Neutrophil (primary cell): Measurements from ENCODE around the gene FANCE.

Experiments used
- H3K27ac ChIP-seq: fragments of 200-600 bp; sonication (generic); 2 replicates; pipeline ENCODE4 v1.5.1; 2016; ENCODE audit warnings: mild to moderate bottlenecking, moderate library complexity
- H3K27me3 ChIP-seq: fragments of 200-600 bp; sonication (generic); 2 replicates; pipeline ENCODE4 v1.6.0; 2016; ENCODE audit warnings: mild to moderate bottlenecking
- H3K36me3 ChIP-seq: fragments of 200-600 bp; sonication (generic); 2 replicates; pipeline ENCODE4 v1.5.1; 2017
- H3K4me1 ChIP-seq, 2 experiments: fragments of 200-600 bp in 1 of 2; sonication (generic) in 1 of 2; 1 replicate in 1 of 2; 2 replicates in 1 of 2; pipeline versions ENCODE4 v1.5.1 to v1.6.1; 2013 to 2016; ENCODE audit warnings: low read depth in 1 of 2, low read length in 1 of 2, mild to moderate bottlenecking in 1 of 2, moderate library complexity in 1 of 2; ENCODE audit not compliant: control insufficient read depth in 1 of 2, insufficient read depth in 1 of 2
- H3K4me3 ChIP-seq, 2 experiments: fragments of 200-600 bp in 1 of 2; sonication (generic) in 1 of 2; 1 replicate in 1 of 2; 2 replicates in 1 of 2; pipeline ENCODE4 v1.5.1; 2013 to 2016; ENCODE audit warnings: low read depth in 1 of 2, low read length in 1 of 2, mild to moderate bottlenecking in 1 of 2, moderate library complexity in 1 of 2
- H3K9me3 ChIP-seq: fragments of 200-600 bp; sonication (generic); 2 replicates; pipeline ENCODE4 v1.5.1; 2016
- TF ChIP-seq, protein P1 (sequence below): fragments of 200-600 bp; sonication (generic); IDR thresholded peaks from 2 replicates; pipeline ENCODE4 v1.5.1; 2016; ENCODE audit warnings: antibody characterized with exemption

FANCE gene

DNA sequence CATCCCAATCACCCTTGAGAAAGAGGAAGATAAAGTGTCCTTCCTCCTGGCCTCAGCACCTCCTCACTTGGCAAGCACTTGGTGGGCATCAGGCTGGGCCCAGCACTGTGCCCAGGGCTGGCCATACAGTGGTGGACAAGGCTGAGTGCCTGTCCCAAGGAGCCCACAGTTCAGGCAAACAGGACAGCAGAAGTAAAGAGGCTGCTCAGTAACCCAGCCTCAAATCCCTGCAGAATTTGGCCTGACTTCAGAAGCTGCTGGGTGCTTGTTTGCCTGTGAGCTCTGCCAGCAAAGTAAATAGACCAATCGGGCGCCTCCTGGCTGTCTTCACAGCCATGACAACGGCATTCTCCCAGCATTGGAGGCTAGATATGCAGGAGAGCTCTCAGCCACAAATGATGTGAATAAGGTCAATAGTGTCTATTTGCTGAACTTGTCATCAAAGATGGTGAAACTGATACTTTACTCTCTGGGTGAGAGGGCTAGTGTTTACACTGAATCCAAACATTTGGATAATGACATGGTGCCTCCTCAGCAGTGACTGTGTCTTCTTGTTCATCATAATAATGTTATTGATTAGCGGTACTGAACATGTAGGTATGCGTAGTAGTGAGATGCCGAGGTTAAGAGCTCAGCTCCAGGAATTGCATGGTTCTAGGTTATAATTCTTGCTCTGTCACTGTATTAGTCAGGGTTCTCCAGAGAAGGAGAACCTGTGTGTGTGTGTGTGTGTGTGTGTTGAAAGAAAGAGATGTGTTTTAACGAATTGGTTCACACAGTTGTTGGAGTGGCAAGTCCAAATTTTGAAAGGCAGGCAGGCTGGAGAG, 36.9 kb upstream of the FANCE start:
- Histone ChIP-seq H3K27ac (no peak overlapping the region), H3K4me1 (peaks cover 9 to 11% of the 10 kb centered on the region in 2 experiments), H3K27me3 (no peaks in the 10 kb centered on the region), H3K9me3 (no peaks in the 10 kb centered on the region), H3K4me3 (no peak overlapping the region), H3K36me3 (peaks cover 15% of the 10 kb centered on the region)
- TF ChIP-seq, protein P1, sequence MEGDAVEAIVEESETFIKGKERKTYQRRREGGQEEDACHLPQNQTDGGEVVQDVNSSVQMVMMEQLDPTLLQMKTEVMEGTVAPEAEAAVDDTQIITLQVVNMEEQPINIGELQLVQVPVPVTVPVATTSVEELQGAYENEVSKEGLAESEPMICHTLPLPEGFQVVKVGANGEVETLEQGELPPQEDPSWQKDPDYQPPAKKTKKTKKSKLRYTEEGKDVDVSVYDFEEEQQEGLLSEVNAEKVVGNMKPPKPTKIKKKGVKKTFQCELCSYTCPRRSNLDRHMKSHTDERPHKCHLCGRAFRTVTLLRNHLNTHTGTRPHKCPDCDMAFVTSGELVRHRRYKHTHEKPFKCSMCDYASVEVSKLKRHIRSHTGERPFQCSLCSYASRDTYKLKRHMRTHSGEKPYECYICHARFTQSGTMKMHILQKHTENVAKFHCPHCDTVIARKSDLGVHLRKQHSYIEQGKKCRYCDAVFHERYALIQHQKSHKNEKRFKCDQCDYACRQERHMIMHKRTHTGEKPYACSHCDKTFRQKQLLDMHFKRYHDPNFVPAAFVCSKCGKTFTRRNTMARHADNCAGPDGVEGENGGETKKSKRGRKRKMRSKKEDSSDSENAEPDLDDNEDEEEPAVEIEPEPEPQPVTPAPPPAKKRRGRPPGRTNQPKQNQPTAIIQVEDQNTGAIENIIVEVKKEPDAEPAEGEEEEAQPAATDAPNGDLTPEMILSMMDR = no peak

DNA sequence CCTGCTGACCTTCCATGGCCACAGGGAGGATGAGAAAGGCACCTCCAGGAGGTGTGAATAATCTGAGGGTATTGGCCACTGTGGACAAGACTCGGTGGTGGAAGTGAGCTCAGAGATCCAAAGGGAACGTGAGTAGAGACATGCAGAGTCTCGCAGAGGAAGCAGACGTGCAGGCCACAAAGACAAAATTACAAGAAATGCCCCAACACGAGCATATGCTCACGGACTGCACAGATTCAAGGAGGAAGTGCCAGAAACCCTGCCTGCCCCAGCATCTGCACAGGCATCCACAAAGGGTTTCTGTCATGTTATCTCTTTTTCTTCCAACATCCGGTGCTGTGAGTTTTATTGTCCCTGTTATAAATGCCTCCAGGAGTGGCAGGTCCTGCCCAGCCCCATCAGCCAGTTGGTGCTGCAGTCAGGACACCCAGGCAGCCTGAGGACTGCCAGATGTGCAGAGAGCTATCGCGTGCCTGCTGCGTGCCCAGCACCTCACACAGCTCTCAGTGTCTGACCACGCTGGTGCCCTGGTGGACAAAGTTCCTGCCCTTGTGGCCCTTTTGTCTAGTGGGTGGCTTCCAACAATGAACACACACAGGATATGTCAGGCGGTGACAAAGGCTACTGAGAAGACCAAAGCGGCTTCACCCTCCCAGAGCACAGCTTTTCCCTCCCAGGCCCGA, 34.0 kb upstream of the FANCE start:
- Histone ChIP-seq H3K36me3 (peaks cover 15% of the 10 kb centered on the region), H3K4me1 (peaks cover 0 to 4% of the 10 kb centered on the region in 2 experiments), H3K9me3 (no peaks in the 10 kb centered on the region), H3K4me3 (no peak overlapping the region), H3K27ac (no peak overlapping the region), H3K27me3 (no peaks in the 10 kb centered on the region)
- TF ChIP-seq, protein P1 = no peak

DNA sequence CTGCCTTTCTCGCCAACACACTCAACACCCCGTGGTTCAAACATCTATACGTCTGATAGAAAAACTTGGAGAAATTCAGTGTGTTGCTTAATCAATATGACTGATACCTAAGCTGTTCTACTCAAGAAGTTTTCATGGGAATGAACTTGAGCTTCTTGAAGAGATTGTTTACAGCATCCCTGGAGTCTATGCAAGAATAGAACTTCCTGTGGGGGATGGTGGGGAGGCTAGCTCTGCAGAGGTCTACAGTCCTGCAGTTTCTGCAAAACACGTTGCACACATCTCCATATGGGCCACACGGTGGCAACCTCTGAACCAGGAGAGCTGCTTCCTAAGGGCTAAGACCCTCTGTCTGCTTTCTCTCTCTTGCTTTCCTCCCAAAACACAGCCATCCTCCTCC, 32.7 kb upstream of the FANCE start:
- Histone ChIP-seq H3K27ac (no peak overlapping the region), H3K27me3 (no peaks in the 10 kb centered on the region), H3K4me3 (no peak overlapping the region), H3K4me1 (peaks cover 0 to 4% of the 10 kb centered on the region in 2 experiments), H3K36me3 (peaks cover 23% of the 10 kb centered on the region), H3K9me3 (no peaks in the 10 kb centered on the region)
- TF ChIP-seq, protein P1 = no peak

DNA sequence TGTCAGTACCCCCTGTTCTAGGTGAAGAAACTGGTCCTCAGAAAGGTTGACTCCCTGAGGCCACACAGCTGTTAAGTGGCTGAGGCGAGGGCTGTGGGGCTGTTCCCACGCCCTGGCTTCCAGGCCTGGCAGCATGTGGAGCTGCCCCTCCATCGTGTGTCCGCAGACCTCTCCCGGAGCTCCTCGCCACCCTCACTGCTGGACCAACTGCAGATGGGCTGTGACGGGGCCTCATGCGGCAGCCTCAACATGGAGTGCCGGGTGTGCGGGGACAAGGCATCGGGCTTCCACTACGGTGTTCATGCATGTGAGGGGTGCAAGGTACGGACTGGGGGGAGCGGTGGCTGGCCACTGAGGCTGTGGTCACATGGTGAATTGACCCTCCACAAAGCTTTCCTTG, 32.2 kb upstream of the FANCE start:
- TF ChIP-seq, protein P1 = no peak
- peaks cover 28% of the 10 kb centered on the region for H3K36me3 ChIP-seq
- H3K27me3 ChIP-seq = no peaks in the 10 kb centered on the region
- no peak overlapping the region for H3K27ac ChIP-seq
- peaks cover 0 to 4% of the 10 kb centered on the region in 2 experiments for H3K4me1 ChIP-seq
- H3K9me3 ChIP-seq = no peaks in the 10 kb centered on the region
- no peak overlapping the region for H3K4me3 ChIP-seq

DNA sequence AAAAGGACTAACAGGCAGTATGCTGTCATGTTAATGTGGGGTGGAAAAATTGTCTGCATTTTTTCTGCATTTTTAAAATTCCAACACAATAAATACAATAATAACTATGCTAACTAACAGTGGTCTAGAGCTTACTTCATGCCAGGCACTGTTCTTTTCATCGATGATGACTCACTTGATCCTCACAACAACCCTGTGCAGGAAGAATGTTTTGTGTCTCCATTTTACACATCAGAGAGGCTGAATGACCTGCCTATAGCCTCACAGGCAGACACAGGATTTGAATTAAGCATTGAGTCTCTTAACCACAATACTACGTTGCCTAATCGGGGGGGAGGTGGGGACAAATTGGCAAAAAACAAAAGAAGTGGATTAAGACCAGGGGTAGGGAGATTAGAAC, 26.9 kb upstream of the FANCE start:
- Histone ChIP-seq H3K27ac (no peak overlapping the region), H3K36me3 (peaks cover 25% of the 10 kb centered on the region), H3K27me3 (no peaks in the 10 kb centered on the region), H3K4me3 (no peak overlapping the region), H3K4me1 (peaks cover 0 to 11% of the 10 kb centered on the region in 2 experiments), H3K9me3 (peaks cover 15% of the 10 kb centered on the region)
- TF ChIP-seq, protein P1 = no peak
